NOMO-1 treated with dmso at 0.1 percent for 144 hours (cell line): Measurements from ENCODE around the gene TBX1.

Experiments used
- DNase-seq: peaks from one replicate; lab custom pipeline; 2025; ENCODE audit not compliant: unreplicated experiment; lab: John Stamatoyannopoulos, UW

The TBX1 gene

GRCh38 chr22:19809741-19810140, 49.2 kb downstream of the TBX1 start:
- DNase-seq, result no peak

DNA sequence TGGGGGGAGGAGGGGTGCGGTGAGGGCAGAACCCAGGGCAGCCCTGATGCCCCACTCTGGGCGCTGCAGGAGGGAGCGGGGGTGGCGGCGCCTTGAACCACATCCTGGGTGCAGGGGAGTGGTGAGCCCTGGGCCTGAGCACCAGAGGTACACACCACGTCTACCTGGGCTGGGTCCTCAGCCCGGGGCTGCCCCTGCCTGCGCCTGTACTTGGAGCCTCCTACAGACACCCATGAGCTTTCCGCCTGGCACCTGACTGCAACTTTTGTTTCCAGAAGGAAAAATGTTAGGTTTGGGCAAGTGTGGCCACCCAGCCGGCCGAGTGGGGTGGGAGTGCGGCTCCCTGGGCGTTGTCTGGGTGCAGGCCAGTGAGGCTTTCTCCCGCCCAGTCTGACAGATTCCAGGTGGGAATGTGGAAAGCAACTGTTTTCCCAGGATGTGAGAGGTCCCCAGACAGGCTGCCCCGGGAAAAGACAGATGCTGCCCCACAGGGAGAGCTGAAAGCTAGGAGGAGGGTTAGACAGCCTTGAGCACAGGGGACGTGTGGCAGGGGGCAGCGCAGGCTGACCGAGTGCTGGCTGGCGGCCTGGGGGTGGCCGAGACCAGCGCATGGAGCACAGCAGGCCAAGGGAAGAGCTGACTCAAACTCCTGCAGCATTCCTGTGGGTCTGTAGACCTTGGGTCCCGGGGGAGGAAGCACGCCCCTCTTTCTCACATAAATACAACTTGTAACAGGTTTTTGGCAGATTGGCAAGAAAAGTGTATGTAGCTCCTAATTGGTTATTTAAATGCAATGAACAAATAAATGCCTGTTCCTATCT, 50.0 kb downstream of the TBX1 start:
- no peak for DNase-seq

DNA sequence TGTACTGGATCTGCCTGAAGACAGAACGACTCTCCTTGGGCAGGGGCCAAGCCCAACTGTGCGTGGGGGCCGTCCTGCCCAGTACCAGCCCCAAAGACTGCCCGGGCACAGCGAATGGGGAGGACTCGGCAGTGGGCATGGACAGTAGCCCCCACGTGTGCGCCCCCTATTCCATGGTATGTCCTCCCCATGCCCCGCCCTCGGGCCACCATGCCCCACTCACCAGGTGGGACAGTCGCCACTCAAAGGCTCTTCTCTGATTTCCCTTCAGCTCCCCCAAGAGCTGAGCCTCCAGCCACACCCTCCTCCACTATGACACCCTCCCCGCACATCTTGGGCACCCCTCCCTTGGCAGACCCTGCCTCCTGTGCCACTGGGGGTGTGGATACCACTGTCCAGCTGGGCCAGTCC, 50.6 kb downstream of the TBX1 start:
- no peak for DNase-seq

DNA sequence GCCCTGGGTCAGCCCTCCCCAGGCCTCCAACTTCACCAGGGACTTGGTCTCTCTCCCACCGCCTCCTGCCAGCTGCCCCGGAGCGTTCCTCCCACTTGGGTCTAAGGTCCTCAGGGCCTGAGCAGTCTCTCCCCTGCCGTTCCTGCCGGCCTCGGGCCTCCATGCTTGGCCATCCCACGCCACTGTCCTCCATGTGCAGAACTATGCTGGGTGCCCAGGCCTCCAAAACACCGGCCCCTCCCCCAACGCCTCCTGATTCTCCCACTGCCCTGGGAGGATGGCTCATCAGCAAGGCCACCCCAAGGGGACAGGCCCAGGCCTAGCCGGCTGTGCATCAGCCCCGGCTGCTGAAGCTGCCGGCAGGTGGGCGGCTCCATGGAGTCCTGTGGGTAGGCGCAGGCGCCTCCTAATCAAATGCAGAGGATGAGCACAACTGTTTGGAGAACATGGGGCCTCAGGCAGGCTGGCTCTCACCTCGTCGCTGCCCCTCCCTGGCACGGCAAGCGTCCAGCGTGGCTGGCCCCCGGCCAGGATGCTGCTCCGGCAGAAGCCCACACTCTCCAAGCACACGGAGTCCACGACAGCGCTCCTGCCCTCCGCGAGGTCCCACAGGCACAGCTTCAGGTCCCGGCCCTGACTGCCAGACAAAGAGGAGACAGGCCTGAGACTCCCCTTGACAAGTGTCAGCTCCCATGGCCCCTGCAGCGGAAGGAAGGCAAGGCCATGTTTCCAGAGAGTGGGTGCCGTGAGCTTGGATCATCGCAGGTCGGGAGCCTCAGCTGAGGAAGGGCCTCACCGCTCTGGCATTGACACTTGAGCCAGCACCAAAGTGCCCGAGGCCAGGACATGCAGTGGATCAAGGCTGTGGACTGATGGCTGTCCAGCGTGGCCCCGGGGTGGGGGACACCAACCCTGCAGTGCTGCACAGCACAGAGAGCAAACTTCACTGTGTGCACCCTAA, 51.5 kb downstream of the TBX1 start:
- DNase-seq, result no peak

DNA sequence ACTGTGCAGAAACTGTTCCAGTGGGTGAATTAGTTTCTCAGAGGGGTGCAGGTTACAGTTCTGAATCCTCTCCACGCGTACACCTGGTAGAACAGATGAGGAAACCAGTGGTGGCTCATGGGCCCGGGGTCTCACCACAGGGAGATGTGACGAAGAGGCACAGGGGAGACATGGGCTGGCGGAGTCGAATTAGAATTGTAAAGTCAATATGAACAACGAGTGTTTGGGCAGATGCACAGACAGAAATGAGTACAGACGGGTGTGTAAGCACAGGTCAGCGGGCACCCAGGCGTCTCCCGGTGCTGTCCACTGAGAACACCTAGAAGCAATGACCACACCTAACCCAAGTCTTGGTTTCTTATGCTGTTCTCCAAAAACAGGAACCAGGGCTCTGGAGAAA, 52.3 kb downstream of the TBX1 start:
- DNase-seq, result no peak

GRCh38 chr22:19814428-19814827, 53.9 kb downstream of the TBX1 start:
- no peak for DNase-seq

GRCh38 chr22:19815093-19815822, 54.7 kb downstream of the TBX1 start:
- DNase-seq, result no peak

DNA sequence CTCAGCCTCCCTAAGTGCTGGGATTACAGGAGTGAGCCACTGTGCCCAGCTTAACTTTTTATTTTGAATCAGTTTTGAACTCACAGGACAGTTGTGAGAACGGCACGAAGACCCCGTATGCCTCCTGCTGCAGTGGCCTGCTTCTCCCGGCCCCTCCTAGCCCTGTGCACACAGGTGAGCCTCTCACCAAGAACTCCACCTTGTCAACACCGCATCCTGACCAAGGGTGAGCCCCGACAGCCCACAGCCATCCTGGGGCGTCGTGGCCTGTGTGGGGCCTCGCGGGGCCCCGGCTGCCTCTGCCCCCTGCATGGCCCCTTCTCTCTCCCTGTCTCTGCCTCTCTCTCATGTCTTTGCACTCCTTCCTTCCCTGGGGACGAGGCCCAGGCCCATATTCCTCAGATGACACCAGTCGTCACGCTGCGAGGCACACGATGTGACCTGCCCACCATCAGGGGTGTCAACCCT, 55.3 kb downstream of the TBX1 start:
- DNase-seq, result no peak

DNA sequence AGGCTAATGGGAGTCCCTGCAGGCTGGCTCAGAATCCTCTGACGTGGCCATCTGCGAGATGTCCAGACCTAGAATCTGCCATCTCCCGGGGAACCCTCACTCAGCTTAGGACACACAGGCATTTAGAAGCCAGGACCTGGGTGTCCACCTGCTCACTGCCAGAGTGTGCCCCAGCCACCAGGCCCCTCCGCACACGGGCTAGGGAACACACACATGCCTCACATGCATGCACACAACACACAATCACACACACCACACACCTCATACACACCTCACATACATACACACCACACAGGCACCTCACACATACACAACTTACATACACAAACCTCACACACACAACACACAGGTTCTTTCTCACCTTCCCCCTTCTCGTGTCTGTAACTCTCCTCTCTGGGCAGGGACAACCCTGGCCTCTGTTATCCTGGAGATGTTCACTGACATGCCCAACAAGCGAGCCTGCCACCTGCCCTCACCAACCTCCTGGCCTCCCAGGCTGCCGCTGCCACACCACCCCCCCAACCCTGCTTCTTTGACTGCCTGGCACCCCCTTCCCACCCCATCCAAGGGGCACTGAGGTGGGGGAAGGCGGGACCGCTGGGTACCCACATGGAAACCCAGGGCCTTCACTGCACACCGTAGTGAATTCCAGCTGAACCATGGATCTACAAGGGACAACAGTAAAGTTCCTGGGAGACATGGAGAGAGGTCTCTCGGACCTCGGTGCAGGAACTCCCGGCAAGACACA, 56.0 kb downstream of the TBX1 start:
- no peak for DNase-seq
